ENCODE measurements around the gene EIF4E. TPM values are rescaled to one million over a fixed set of nuclear protein-coding genes. Genes with fewer than 3 reads are reported as not detected.
"Not testable (repeated sequence)": the region's sequence is repeated elsewhere in the genome, so short reads cannot be mapped to it uniquely, and the experiment has no call there.

Gene EIF4E
- total RNA-seq, 2 experiments from 2014 or later: 132 to 149 TPM

- intact Hi-C loops (cut with DNase I, micrococcal nuclease): no loop called here
- Mint-ChIP-seq H3K9me3 (ENCODE audit: low read depth) (no peaks in the 10 kb centered on the region), H3K27ac (no peak overlapping the region), H3K27me3 (no peaks in the 10 kb centered on the region), H3K36me3 (ENCODE audit: low read depth) (no peaks in the 10 kb centered on the region), H3K4me1 (no peaks in the 10 kb centered on the region), H3K4me3 (no peak overlapping the region)
- DNase-seq (no peak), ATAC-seq (no peak)
- ChIA-PET POLR2A (no interaction called here), CTCF (interaction anchor here (1.0 kb wide), 1 partner anchor 18 kb away, joined by 3 read pairs; no protein-coding TSS in a partner anchor)
These were observed 89.8 kb downstream of the EIF4E start for GRCh38 chr4:98838977-98839618.

GRCh38 chr4:98838531-98838930 is 90.4 kb downstream of the EIF4E start:
- Mint-ChIP-seq H3K9me3 (ENCODE audit: low read depth) (no peaks in the 10 kb centered on the region), H3K27ac (no peak overlapping the region), H3K4me1 (no peaks in the 10 kb centered on the region), H3K36me3 (ENCODE audit: low read depth) (no peaks in the 10 kb centered on the region), H3K27me3 (no peaks in the 10 kb centered on the region), H3K4me3 (no peak overlapping the region)
- POLR2A ChIA-PET: no interaction called here
- ATAC-seq: no peak
- CTCF ChIA-PET: interaction anchor here (1.0 kb wide), 1 partner anchor 18 kb away, joined by 3 read pairs; no protein-coding TSS in a partner anchor
- intact Hi-C loops (cut with DNase I, micrococcal nuclease): no loop called here
- no peak for DNase-seq

- no peaks in the 10 kb centered on the region for H3K4me1 Mint-ChIP-seq
- DNase-seq: no peak
- no peaks in the 10 kb centered on the region for H3K27me3 Mint-ChIP-seq
- H3K9me3 Mint-ChIP-seq (ENCODE audit: low read depth): no peaks in the 10 kb centered on the region
- ATAC-seq: no peak
- CTCF ChIA-PET: interaction anchor here (0.5 to 1.1 kb wide), 2 partner anchors 14 to 1818 kb away, joined by 3 read pairs; no protein-coding TSS in a partner anchor
- no peak overlapping the region for H3K4me3 Mint-ChIP-seq
- no peak overlapping the region for H3K27ac Mint-ChIP-seq
- H3K36me3 Mint-ChIP-seq (ENCODE audit: low read depth): no peaks in the 10 kb centered on the region
- intact Hi-C loops (cut with DNase I, micrococcal nuclease): no loop called here
- POLR2A ChIA-PET: no interaction called here
These were observed 95.5 kb downstream of the EIF4E start for GRCh38 chr4:98833384-98833783.

GRCh38 chr4:98831036-98831435 is 97.9 kb downstream of the EIF4E start:
- H3K9me3 Mint-ChIP-seq (ENCODE audit: low read depth); POLR2A ChIA-PET; intact Hi-C loops (cut with DNase I, micrococcal nuclease); CTCF ChIA-PET; H3K27ac Mint-ChIP-seq; DNase-seq; H3K4me3 Mint-ChIP-seq; H3K27me3 Mint-ChIP-seq; H3K4me1 Mint-ChIP-seq; ATAC-seq; H3K36me3 Mint-ChIP-seq (ENCODE audit: low read depth): not testable (repeated sequence)

Other genes with a start within 250 kb of the EIF4E start
- 10 to 100 TPM; 67.9 to 75.2 TPM for gene METAP1, start 66.6 kb upstream of the EIF4E start, total RNA-seq
- gene ADH5, start 159.7 kb upstream of the EIF4E start, total RNA-seq: 100 to 1,000 TPM in 1 of 2 experiments, 10 to 100 TPM in 1; 81.3 to 119 TPM
- not detected for gene ADH4, start 215.2 kb upstream of the EIF4E start, total RNA-seq

Measured in activated CD4-positive, alpha-beta T cell treated with anti-CD3 and anti-CD28 coated beads for 36 hours (primary cell).